Ovary (tissue), 9 donors: ENCODE measurements around the gene ZNF484. TPM values are rescaled to one million over a fixed set of nuclear protein-coding genes. Genes with fewer than 3 reads are reported as not detected.

Experiments used
- DNase-seq, 5 donors: peaks; one replicate each; pipeline ENCODE4 v3.0.0-alpha.2; 2019 to 2020
- H3K27ac ChIP-seq, 2 donors: fragments of 200-600 bp; one replicate each; pipeline versions ENCODE4 v1.5.1 to v1.8.0; 2019 to 2022
- H3K27me3 ChIP-seq: fragments of 200-600 bp; one replicate; pipeline ENCODE4 v1.8.0; 2022
- H3K36me3 ChIP-seq: fragments of 200-600 bp; sonication (generic); one replicate; pipeline ENCODE4 v1.5.1; 2019
- H3K4me1 ChIP-seq: one replicate; pipeline ENCODE4 v1.8.1; 2013; ENCODE audit warnings: mild to moderate bottlenecking, moderate library complexity; ENCODE audit not compliant: insufficient read depth
- H3K4me3 ChIP-seq: fragments of 200-600 bp; sonication (generic); one replicate; pipeline ENCODE4 v1.5.1; 2017
- H3K9me3 ChIP-seq, 2 donors: fragments of 200-600 bp in 1 of 2; sonication (generic) in 1 of 2; one replicate each; pipeline versions ENCODE4 v1.5.1 to v1.8.1; 2013 to 2019; ENCODE audit warnings: mild to moderate bottlenecking in 1 of 2, moderate library complexity in 1 of 2
- EP300 ChIP-seq: sonication (generic); formaldehyde crosslinking; IDR thresholded peaks from one replicate; pipeline ENCODE4 v1.6.1; 2017; ENCODE audit warnings: antibody characterized with exemption
- POLR2A ChIP-seq: fragments of 450-650 bp; IDR thresholded peaks from one replicate; pipeline ENCODE4 v1.6.1; 2017; ENCODE audit warnings: antibody characterized with exemption, mild to moderate bottlenecking, moderate library complexity
- WGBS, 3 donors: extraction: QIAGEN DNeasy Blood & Tissue Kit in 1 of 3; methylation state at CpG; one replicate each; pipeline versions ENCODE4 v1.1.5 to v1.1.7; 2013 to 2017; 5-methylcytosine and 5-hydroxymethylcytosine counted together
- intact Hi-C, 4 donors: fragments of 100-400 bp; cut with DNase I; formaldehyde crosslinking; loops; one replicate each; pipeline versions ENCODE4 v1.11.0 to v1.15.1; 2022 to 2023
- polyA plus RNA-seq, 2 donors: library from polyadenylated mRNA; stranded (reverse); fragments of 200-250 nt in 1 of 2; fragments of 350-450 nt in 1 of 2; fragmentation: Illumina TruSeq in 1 of 2; extraction: RNeasy Lipid Tissue Mini Kit (QIAGEN cat#74804) in 1 of 2; gene quantifications; one replicate each; pipeline ENCODE4 v1.2.3, GENCODE V29; 2013 to 2014
- total RNA-seq, 7 donors: library from RNA; depleted of rRNA in 2 of 7; stranded (reverse); fragments of >200 nt in 2 of 7; fragmentation: NEBNext Ultra II Directional in 3 of 7; extraction: Animal tissue kit (Norgen Biotek cat#: 25700) in 3 of 7; gene quantifications; one replicate each; pipeline versions ENCODE4 v1.1.0 to v1.2.4, GENCODE V29; 2016 to 2023
- TF ChIP-seq, protein P1 (sequence below), 3 donors: fragments of 450-650 bp in 2 of 3; fragments of 200-600 bp in 1 of 3; IDR thresholded peaks; one replicate each; pipeline versions ENCODE4 v1.5.1 to v1.8.0; 2016 to 2022; ENCODE audit warnings: antibody characterized with exemption in 3 of 3, mild to moderate bottlenecking in 1 of 3
- donor health status: DM: no; HTN: no; CAD: no; lungs with moderate emphysema.
- donor health status: DM: no; HTN: no; CAD: no.
- donor health status: Bipolar disorder and iron deficiency.
- donor health status: DM: yes; HTN: yes; CAD: no.
- donor health status: DM: no; HTN: no; CAD: no.
- donor health status: DM: yes; HTN: yes; CAD: no.

ZNF484 gene
- total and polyA plus RNA-seq, 9 donors: 2.7 to 16.9 (median 10.6) TPM

DNA sequence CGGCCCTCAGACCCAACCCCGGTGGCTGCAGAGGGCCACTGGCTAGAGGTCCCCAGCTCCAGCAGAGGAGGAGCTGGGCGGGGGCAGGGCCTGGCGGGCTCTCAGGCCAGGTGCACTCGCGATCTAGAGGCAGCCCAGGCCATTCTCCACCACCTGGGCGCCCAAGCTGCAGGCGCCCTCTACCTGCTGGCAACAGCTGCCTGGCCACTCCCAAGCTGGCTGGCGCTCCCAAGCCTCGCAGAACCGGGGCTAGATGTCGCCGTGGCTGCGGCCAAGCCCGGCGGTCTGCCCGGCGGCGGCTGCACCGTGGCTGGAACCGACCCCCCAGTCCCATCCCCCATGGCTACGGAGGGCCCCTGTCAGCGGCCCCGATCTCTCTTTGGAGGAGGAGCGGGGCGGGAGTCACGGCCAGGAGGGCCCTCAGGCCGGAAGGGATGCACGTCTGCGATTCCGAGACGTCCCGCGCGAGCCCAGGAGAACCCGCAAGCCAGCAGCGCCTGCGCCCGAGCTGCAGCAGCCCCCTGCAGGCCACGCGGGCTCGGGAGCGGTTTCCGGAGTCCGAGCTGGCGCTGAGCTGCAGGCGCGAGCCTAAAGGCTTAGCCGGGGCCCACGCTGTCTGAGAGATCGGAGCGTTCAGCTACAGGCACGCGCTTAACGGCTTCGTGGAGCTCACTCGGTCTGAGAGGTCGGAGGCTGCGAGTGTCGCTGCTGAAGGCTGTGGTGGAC, 68.9 kb downstream of the ZNF484 start:
- intact Hi-C loops: no loop called here
- DNase-seq: peak; percentile 60 to 83 (median 67)

DNA sequence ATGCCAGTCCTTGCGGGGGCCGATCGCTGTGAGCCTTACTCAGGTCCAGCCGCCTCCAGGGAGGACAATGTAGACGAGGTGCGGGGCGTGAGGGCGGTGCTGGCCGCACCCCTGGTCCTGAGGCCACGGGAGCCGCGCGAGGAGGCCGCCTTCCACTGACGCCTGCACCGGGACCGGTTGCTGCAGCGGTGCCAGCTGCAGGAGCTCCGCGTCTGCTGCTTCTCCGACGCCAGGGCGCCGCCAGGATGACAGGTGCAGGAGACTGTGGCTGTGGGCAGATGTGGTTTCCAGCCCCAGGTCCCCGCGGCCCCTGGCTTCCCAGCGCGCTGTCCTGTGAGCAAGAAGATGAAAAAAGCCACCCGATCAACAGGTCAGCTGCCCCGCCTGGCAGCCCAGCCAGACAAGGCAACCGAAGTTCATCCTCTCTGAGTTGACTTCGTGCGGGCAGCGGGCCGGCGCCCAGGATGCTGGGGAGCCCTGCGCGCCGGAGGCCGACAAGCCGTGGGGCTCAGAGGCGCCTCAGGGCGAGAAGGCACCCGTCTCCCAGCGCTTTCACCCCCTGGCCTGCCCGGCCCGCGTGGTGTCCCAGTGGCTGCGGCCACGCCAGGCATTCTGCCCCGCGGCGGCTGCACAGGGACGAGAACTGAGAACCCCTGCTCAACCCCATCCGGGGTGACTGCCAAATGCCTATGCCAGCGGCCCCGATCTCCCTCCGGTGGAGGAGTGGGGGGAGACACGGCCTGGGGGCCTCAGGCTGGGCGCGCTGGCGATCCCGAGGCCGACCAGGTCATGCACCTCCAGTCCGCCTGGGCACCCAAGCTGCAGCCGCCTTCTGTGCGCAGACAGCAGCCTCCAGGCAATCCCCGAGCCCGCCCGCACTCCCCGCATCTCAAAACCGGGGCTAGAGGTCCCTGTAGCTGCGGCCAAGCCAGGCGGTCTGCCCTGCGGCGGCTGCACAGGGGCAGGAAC, 69.8 kb downstream of the ZNF484 start:
- no peak overlapping the region for H3K4me3 ChIP-seq
- no peak overlapping the region for H3K27ac ChIP-seq
- no peaks in the 10 kb centered on the region for H3K36me3 ChIP-seq
- peaks cover 4% of the 10 kb centered on the region for H3K27me3 ChIP-seq
- no peaks in the 10 kb centered on the region for H3K9me3 ChIP-seq
- WGBS, 3 donors: 3% methylated on average over 56 to 76 of the region's 76 CpGs
- H3K4me1 ChIP-seq: peaks cover 9% of the 10 kb centered on the region
- intact Hi-C loops: no loop called here
- TF ChIP-seq POLR2A: no peak
- TF ChIP-seq EP300: no peak
- TF ChIP-seq, protein P1, sequence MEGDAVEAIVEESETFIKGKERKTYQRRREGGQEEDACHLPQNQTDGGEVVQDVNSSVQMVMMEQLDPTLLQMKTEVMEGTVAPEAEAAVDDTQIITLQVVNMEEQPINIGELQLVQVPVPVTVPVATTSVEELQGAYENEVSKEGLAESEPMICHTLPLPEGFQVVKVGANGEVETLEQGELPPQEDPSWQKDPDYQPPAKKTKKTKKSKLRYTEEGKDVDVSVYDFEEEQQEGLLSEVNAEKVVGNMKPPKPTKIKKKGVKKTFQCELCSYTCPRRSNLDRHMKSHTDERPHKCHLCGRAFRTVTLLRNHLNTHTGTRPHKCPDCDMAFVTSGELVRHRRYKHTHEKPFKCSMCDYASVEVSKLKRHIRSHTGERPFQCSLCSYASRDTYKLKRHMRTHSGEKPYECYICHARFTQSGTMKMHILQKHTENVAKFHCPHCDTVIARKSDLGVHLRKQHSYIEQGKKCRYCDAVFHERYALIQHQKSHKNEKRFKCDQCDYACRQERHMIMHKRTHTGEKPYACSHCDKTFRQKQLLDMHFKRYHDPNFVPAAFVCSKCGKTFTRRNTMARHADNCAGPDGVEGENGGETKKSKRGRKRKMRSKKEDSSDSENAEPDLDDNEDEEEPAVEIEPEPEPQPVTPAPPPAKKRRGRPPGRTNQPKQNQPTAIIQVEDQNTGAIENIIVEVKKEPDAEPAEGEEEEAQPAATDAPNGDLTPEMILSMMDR (IDR thresholded peaks at IDR 0.05): no peak
- peak in 1 of 5 donors; percentile 26 for DNase-seq

More for the DNA sequence above, 68.9 kb downstream of the ZNF484 start:
- no peak overlapping the region for H3K27ac ChIP-seq
- H3K36me3 ChIP-seq: no peaks in the 10 kb centered on the region
- no peak overlapping the region for H3K4me3 ChIP-seq
- H3K4me1 ChIP-seq: peaks cover 9% of the 10 kb centered on the region
- H3K27me3 ChIP-seq: peaks cover 4% of the 10 kb centered on the region
- H3K9me3 ChIP-seq: no peaks in the 10 kb centered on the region
- WGBS, 3 donors: 1 to 3% (median 1%) methylated on average over 15 to 60 of the region's 60 CpGs
- TF ChIP-seq EP300: no peak
- no peak for TF ChIP-seq POLR2A
- TF ChIP-seq, protein P1 (IDR thresholded peaks at IDR 0.05): peak in 1 of 3 donors; percentile 21

GRCh38 chr9:92807031-92807756, 70.6 kb downstream of the ZNF484 start:
- intact Hi-C loops: no loop called here
- Histone ChIP-seq H3K36me3 (no peaks in the 10 kb centered on the region), H3K9me3 (no peaks in the 10 kb centered on the region), H3K27me3 (peaks cover 4% of the 10 kb centered on the region), H3K4me1 (peaks cover 9% of the 10 kb centered on the region), H3K27ac (no peak overlapping the region), H3K4me3 (no peak overlapping the region)
- WGBS, 3 donors: 5 to 9% (median 7%) methylated on average over 43 to 44 of the region's 44 CpGs
- no peak for DNase-seq
- TF ChIP-seq, protein P1 (IDR thresholded peaks at IDR 0.05): no peak
- TF ChIP-seq EP300: no peak
- TF ChIP-seq POLR2A: no peak

GRCh38 chr9:92804727-92805126, 73.1 kb downstream of the ZNF484 start:
- TF ChIP-seq, protein P1 (IDR thresholded peaks at IDR 0.05): no peak
- TF ChIP-seq EP300 (no peak), POLR2A (no peak)
- Histone ChIP-seq H3K27ac (no peak overlapping the region), H3K4me3 (no peak overlapping the region), H3K36me3 (no peaks in the 10 kb centered on the region), H3K4me1 (peaks cover 9% of the 10 kb centered on the region), H3K27me3 (peaks cover 2% of the 10 kb centered on the region), H3K9me3 (no peaks in the 10 kb centered on the region)
- intact Hi-C loops: no loop called here
- DNase-seq: no peak
- WGBS, 3 donors: 72 to 82% (median 73%) methylated on average over 6 of the region's 6 CpGs
